ENCODE results near the gene LDAH.

GRCh38 chr2:20666005-20666303 is 156.9 kb downstream of the LDAH start:
- TF ChIP-seq REST (IDR thresholded peaks at IDR 0.05; ENCODE audit: insufficient read depth in 1 of 2, low read depth in 2 of 2, low read length in 1 of 2) (no peak), SIN3A (IDR thresholded peaks at IDR 0.05; ENCODE audit: borderline replicate concordance, insufficient read depth, low read depth, low read length) (no peak), POLR2AphosphoS5 (IDR thresholded peaks at IDR 0.05; ENCODE audit: low read depth, low read length) (no peak), CTCF (IDR thresholded peaks at IDR 0.05) (no peak)

Measured in Panc1 (cell line).